Right hindlimb (tissue), 1 donor: ENCODE measurements around the gene SNRPA1.
A peak's percentile ranks its signal among the peaks of the same experiment; 100 is the strongest.
"Not testable (repeated sequence)": the region's sequence is repeated elsewhere in the genome, so short reads cannot be mapped to it uniquely, and the experiment has no call there.

Source experiments
- DNase-seq: peaks from one replicate; pipeline ENCODE4 v3.0.0-alpha.2; 2018

The SNRPA1 gene

GRCh38 chr15:101288905-101289513 lies 6.0 kb downstream of the SNRPA1 start:
- no peak for DNase-seq

- DNase-seq: not testable (repeated sequence)
Measured at GRCh38 chr15:101287342-101287741, 7.7 kb downstream of the SNRPA1 start.

GRCh38 chr15:101286471-101287114 lies 8.5 kb downstream of the SNRPA1 start:
- DNase-seq: no peak

- DNase-seq: no peak
Measured at GRCh38 chr15:101283931-101284330, 11.1 kb downstream of the SNRPA1 start.

GRCh38 chr15:101280007-101280406 lies 15.0 kb downstream of the SNRPA1 start:
- DNase-seq: no peak

GRCh38 chr15:101277943-101278564 lies 17.0 kb downstream of the SNRPA1 start:
- DNase-seq: no peak

GRCh38 chr15:101277038-101277822 lies 17.8 kb downstream of the SNRPA1 start, which contains the start of gene SELENOS:
TSS of gene SELENOS (minus strand) at chr15:101277485. CDS start at chr15:101277417, 68 bp downstream.
- DNase-seq: peak; percentile 92

GRCh38 chr15:101276501-101277037 lies 18.5 kb downstream of the SNRPA1 start:
- DNase-seq: no peak

GRCh38 chr15:101275018-101275417 lies 20.0 kb downstream of the SNRPA1 start:
- no peak for DNase-seq

GRCh38 chr15:101273534-101273933 lies 21.5 kb downstream of the SNRPA1 start:
- no peak for DNase-seq

GRCh38 chr15:101272584-101272983 lies 22.5 kb downstream of the SNRPA1 start:
- no peak for DNase-seq

- no peak for DNase-seq
Measured at GRCh38 chr15:101269479-101270223, 25.4 kb downstream of the SNRPA1 start.

- DNase-seq: peak; percentile 66
Measured at GRCh38 chr15:101267320-101268104, 27.5 kb downstream of the SNRPA1 start.

- DNase-seq: no peak
Measured at GRCh38 chr15:101266787-101267186, 28.3 kb downstream of the SNRPA1 start.

- peak; percentile 51 for DNase-seq
Measured at GRCh38 chr15:101266034-101266433, 29.0 kb downstream of the SNRPA1 start.

- DNase-seq: no peak
Measured at GRCh38 chr15:101264911-101265641, 30.0 kb downstream of the SNRPA1 start.

- DNase-seq: no peak
Measured at GRCh38 chr15:101264011-101264410, 31.0 kb downstream of the SNRPA1 start.

- DNase-seq: no peak
Measured at GRCh38 chr15:101262551-101262950, 32.5 kb downstream of the SNRPA1 start.

- peak; percentile 80 for DNase-seq
Measured at GRCh38 chr15:101258238-101259144, 36.6 kb downstream of the SNRPA1 start.

- DNase-seq: no peak
Measured at GRCh38 chr15:101256757-101257156, 38.3 kb downstream of the SNRPA1 start.
